Measurements from ENCODE around the gene CDR2.

DNA sequence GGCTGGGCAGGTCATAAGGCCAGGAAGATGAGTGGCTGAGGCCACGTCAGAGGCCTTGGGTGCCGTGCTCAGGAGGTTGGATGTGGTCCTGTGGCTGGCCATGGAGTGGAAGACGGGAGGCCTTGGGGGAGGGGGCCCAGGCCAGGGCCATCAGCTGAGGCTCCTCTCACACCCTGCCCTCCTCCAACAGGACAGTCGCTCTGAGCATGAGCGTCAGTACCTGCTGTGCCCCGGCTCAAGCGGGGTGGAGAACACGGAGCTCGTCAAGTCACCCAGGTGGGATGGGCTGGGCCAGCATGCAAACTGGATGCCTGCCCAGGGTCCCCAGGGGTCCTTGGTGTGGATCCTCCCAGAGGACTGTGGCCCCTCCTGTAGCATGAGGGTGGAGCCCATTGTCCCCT is 58.0 kb downstream of the CDR2 start:
- TF ChIP-seq CTCF (IDR thresholded peaks at IDR 0.05), result no peak
- TF ChIP-seq POLR2A (IDR thresholded peaks at IDR 0.05), result no peak
